SHP77 (cell line): ENCODE data around the gene TDRD7.

ENCODE experiments used
- DNase-seq, 2 experiments: peaks; one replicate each; lab custom pipeline; 2025; lab: John Stamatoyannopoulos, UW

TDRD7 gene

DNA sequence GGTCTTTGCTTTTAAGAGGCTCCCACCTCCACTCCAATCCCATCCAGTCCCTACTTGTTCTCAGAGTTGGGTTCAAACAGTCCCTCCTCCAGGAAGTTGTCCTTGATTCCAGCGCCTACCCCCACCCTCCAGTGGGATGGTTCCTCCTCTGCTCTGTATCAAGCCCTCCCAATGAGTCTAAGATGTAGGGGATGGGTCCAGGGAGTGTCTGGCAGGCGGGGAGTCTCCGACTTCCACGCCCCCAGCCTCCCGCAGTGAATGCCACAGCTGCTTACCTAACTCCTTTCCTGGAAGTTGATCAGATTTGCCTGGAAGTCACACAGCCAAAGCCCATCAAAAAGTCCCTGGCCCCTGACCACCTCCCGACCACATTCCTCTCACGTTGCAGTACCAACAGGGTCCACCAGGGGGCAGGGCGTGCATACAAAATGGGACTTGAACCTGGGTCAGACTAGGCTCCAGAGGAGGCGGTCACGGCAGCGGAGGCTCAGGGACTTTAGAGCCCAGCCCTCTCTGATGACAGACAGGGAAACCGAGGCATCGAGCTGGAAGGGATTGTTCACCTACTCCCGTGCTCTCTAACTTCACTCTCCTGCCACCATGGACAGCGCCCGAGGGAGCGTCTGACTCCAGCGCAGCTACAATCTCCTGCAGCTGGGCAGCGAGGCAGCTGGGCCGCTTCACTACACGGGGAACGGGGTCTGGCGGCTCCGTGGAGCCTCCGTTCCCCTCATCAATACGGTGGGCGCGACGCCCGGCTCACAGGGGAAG is 25.0 kb upstream of the TDRD7 start:
- DNase-seq = peak; percentile 45 to 57

DNA sequence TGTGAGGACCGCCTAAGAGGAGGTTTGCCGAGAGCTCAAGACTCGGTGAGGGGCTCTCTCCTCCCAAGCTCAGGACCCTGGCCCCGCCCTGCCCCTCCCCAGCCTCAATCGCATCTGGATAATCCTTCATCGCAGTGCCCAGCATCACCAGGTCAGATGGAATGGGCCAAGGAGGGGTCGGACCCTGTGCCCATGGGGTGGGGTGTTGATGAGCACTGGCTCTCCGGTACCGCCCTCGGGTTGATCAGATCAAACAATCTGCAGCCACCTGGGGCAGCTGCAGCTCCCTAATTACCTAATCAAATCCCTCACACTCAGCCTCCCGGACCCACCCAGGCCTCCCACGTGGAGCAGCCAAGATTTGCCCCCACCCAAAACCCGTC is 24.4 kb upstream of the TDRD7 start:
- DNase-seq = no peak

DNA sequence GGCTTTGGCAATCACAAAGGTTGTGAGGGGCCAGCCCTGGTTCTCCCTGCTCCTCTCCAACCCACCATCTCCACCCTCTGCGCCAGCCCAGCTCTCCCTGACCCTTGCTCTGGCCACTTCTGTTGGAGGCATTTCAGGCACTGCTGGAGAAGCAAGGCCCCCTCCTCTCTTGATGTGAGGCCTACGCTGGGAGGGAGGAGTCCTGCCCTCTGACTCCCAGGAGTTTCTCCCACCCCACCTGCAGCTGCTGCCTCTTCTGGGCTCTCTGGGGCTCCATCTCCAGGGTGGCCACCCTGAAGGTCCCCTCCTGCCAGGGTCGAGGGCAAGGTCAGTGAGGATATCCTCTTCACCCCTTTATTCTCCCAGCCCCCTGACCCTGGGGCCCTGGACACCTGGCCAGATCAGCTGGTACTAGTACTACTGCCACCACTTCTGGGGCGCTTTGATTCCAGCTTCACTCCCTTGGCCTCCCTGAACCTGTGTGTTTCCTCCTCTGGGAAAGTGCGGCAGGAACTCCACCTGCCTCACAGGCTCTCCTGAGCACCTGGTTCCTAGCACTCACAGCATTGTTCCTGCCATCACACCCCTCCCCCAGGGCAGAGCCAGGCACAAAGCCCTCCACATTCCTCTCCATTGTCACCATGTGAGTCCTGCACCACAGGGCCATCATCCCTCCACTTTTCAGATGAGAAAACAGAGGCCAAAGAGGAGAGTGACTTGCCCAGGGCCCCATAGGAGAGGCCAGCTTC is 23.8 kb upstream of the TDRD7 start:
- peak in 1 of 2 experiments; percentile 7 for DNase-seq

DNA sequence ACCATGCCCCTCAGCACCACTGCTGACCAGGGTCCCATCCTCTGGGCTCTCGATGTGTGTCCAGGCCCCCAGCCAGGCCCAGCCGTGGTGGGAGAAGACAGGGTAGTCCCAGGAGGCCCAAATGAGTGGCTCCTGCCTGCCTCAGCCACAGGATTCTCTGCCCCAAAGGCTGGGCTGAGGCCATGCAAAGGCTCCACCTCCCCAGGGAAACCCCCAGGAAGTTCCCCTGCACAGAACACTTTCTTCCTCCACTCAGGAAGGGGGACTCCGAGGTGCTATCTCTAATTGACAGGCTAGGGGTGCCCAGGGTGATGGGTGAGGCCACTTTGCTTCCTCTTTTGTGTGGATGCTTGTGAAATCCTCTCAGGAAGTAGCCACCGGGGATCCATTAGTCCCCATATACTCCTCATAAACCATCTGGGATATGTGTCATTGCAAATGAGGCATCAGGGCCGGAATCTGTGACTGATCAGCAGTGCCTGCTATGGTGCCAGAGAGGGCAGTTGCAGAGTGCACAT is 23.1 kb upstream of the TDRD7 start:
- DNase-seq = no peak

DNA sequence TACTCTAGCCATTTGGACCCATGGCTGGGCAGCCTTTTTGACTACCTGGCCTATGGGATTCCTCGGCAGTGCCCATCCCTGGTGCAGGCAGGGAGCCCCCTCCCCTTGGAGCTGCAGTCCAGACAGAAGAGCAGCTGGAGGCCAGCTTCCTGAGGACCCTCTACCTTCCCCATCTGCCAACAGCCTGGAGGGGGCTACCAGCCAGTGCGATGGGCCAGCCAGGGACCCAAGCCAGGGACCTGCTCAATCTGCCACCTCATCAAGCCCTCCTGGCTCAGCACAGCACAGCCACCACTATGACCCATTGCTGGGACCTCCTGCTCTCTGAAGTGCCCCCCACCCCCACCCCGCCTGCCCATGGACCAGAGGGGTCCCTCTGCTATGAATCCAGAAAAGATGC is 22.6 kb upstream of the TDRD7 start:
- DNase-seq = no peak

DNA sequence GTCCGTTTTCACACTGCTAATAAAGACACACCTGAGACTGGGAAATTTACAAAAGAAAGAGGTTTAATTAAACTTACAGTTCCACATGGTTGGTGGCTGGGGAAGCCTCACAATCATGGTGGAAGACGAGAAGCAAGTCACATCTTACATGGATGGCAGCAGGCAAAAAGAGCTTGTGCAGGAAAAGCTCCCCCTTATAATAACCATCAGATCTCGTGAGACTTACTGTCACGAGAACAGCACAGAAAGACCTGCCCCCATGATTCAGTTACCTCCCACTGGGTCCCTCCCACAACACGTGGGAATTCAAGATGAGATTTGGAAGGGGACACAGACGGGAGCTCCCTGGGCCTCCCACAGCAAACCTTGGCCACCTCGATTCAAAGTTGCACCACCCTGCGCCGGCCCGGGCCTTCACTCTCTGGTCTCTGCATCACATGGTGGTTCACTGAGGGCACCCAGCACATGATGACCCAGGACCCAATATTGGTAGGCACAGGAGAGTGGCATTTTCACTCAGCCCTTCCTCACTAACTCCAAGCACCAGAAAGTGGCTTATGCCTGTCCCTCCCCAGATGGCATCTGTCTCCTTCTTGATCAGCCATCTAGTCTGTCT is 21.0 kb upstream of the TDRD7 start:
- DNase-seq = no peak

DNA sequence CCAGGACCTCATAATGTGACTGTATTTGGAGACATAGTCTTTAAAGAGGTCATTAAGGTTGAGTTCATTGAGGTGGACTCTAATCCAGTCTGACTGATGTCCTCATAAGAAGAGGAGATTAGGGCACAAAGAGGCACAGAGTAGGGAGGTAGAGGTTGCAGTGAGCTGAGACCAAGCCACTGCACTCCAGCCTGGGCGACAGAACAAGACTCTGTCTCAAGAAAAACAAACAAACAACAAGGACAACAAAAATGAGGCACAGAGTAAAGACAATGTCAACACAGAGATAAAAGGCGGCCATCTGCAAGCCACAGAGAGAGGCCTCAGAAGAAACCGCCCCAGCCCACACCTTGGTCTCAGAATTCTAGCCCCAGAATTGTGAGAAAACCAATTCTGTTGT is 17.0 kb upstream of the TDRD7 start:
- DNase-seq = no peak

DNA sequence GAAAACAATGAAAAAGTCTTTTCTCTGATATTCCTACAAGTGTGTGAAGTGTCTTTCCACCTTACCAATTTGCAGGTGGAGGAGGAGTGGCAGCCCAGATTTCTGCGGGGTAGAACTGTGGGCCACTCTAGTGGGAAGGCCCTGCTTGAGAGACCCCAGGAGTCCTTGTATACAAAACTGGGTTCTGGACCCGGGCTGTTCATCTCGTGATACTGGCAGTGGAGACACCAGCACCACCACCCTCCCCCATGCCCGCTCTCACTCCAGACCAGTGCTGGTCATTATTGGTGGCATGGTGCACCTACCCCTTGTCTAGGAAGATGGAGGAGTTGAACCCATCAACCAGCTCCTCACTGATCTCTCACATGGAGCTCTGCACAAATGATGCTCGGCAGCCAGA is 16.2 kb upstream of the TDRD7 start:
- no peak for DNase-seq

DNA sequence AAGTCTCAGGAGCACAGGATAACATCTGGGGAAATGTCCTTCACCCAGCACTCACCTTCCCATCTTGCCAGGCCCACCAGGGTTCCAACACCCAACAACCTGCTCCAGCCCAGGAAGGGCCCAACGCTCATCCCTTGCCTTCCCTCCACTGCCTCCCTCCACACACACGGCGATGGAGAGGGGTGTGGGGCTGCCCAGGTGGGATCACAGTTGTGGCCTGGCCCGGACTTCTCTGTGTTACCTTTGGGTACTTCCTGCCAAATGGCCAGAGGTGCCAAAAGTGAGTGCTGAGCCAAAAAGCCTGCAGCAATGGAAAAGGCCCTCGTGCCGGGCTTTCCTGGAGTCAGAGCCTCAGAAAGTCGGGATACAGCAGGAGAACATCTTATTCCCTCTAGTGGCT is 15.6 kb upstream of the TDRD7 start:
- DNase-seq = no peak

DNA sequence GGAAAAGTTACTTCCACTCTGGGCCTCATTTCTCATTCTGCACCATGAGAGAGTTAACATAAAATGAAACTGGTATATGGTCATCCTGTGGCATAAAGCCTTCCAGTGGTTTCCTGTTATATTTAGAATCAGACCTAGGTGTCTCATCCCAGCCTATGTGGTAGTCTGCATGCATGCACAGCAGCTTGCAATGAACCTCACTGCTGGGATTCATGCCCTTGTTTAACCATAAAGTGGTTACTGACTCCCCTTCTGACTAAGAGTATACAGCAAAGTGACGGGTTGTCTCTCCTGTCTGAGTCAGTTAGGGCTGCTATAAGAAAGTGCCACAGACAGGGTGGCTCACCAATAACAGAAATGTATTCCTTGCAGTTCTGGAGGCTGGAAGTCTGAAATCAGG is 14.7 kb upstream of the TDRD7 start:
- DNase-seq = no peak

DNA sequence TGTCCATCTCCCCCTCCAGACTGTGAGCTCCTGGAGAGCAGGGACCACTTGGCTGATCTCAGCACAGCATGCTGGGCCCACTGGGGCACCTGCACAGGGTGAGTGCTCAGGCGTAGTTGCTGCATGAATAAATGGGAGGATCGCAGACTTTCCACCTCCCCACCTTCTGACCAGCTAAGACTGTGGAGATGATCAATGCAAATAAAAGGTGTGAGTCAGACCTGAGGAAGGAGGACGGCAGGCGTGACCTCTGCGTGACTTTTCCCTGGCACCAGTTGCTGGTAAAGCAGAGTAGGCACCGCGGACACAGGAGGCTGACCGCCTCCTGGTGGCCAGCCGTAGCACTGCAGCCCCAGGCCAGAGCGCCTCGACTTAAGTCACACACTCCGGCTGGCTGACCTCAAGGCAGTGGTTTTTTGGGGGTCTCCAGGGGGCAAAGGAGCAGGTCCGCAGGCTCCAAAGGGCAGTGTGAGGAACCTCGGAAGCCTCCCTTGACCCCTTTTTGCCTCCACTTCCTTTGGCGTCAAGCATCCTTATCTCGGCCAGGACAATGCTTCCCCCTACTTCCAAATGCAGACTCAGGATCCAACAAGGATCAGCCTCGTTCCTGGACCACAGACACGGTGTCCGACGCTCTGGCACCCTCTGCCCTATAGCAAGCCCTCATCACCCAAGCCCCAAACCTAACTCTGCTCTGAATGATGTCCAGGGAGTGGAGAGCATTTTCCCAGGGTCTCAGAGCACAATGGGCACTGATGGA is 12.7 kb upstream of the TDRD7 start:
- no peak for DNase-seq

DNA sequence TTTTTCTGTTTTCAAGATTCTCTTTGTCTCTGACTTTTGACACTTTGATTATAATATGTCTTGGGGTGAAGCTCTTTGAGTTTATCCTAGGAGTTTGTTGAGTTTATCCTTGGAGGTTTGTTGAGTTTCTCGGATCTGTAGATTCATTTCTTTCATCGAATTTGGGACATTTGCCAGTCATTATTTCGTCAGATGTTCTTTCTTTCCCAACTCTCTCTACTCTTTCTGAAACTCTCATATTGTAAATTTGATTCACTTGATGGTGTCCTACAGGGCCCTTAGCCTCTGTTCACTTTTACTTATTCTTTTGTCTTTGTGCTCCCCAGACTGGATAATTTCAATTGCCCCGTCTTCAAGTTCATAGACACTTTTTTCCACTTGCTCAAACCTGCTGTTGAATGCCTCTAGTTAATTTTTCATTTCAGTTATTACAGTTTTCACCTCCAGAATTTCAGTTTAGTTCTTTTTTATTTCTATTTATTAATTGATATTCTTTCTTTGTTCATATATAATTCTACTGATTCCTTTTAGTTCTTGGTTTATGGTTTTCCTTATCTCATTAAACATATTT is 8.1 kb upstream of the TDRD7 start:
- DNase-seq = no peak

DNA sequence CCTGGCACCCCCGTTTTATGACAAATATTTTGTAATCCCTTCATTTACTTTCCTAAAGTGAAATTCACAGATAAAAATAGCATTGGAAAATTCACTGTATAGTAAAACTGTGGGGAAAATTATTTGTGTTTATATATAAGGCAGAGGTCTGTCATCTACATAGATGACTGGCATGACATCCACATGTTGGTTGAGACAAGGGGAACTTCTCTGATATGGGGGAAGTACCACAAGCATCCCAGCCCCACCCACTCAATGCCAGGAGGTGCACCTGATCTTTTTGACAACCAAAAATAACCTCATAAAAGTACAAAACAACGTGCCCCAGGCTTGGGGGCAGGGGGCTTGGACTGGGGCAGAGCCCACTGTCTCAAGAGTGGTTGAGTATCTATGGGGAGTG is 6.3 kb upstream of the TDRD7 start:
- no peak for DNase-seq

DNA sequence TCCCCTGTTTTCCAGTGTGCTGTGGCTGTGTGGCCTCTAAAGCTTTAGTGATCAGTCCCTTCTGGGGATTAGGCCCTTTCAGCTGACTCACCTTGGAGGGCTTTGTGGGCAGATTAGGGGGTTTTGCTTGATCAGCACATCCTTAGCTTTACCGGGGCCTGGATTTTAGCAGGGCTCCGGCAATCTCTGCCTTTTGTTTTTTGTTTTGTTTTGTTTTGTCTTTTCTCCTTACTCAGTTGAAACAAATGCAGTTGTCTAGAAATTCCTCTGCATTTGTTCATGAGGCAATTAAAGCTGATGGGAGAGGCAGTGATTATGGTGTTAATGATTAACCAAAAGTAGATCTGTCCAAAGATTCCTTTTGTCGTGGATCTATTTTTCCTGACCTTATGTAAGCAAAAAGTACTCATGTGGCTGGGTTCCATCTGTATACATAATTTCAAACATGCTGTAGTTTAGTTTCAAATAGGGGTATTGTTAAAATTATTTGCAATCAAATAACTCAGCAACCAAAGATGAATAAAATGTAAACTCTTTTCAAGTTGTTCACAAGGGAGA is 5.2 kb upstream of the TDRD7 start:
- DNase-seq = no peak

DNA sequence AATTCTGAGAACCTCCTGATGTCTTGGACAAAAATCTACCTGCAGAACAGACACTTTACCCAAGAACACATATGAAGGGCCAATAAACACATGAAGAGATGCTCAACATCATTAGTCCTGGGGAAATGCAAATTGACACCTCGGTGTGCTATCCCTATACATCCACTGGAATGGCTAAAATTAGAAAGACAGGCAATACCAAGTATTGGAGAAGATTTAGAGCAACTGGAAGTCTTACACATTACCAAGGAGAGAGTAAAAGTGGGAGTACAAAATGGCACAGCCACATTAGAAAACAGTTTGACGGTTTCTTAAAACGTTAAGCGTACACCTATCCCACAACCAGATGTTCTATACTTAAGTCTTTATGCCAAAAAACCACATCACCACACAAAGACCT is 3.3 kb upstream of the TDRD7 start:
- DNase-seq = no peak

DNA sequence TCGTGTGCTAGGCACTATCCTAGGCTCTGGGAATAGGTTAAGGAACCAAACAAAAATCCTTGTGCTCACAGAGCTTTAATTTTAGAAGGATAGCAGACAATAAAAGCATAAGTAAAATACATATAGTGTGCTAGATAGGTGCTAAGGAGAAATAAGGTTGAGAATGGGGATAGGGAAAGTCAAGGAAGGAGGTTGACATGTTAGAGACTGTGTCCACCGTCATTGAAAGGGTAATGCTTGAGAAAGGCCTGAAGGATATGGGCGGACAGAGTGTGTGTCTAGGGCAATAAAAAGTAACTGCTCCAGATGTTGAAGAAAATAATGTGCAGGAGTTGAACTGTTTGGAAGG is 482 bp upstream of the TDRD7 start:
- no peak for DNase-seq

DNA sequence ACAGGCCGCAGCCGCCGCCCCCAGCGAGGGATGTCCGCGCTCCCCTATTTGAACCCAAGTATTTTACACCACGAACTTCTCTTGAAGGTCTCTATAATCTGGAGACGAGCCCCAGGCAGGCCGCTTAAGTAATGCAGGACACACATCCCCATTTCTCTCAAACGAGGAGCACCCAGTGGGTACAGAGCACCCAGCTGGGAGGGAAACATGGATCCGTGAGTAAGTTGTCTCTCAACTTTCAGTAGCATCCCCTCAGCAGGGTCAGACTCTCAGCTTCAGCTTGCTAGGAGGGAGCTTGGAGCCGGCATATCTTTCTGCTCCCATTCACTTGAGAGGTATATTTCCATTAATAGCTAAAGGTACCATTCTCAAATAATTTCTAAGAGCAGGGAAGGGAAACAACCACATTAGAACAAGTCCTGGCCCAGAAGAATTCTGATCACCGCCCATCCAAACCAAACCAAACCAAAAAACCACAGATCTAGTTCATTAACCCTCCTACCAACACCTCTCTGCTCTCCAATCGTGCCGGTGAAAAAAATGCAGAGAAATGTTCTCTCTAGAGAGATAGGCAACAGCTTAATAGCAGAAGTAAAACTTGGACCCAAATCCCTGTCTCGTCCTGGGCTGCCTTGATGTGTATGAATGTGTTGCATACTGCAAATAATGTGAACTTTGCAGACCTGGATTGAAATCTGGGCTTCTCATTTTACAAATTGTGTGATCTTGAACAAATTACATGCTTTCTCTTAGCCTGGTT is 910 bp downstream of the TDRD7 start:
- no peak for DNase-seq

DNA sequence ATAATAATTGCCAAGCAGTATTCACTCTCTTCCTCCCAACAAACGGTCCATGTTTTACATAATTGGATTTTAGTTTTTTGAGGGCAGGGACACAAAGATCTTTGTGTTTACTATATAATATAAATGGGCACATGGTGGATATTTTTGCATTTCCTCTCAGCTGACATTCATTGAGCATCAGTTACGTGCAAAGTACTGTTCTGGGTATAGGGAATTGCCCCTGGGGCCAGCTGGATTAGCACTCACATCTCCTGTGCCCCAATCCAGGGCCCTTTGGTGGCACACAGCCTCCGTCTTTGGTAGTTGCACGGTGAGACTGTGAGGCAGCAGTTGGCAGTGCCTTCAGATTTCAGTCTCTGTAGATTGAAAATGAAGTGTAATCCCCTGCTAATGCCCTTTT is 1.6 kb downstream of the TDRD7 start:
- DNase-seq = no peak

DNA sequence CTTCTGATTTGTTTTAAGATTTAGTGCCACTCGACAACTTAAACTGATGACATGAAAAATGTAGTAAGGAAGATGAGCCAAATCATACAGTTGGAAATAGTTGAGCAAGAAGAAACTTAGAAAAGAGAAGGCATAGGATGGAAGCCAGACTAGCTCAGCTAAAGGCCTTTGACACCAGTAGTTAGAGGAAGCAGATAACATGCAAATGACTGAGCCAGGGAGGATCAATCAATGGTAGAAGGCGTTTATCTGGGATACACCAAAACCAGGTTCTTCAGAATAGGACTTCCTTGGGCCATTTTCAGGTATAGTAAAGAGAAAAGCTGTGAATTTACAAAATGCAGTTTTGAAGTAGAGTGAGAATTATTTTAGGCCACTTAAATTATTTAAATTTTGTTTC is 3.2 kb downstream of the TDRD7 start:
- DNase-seq = no peak

DNA sequence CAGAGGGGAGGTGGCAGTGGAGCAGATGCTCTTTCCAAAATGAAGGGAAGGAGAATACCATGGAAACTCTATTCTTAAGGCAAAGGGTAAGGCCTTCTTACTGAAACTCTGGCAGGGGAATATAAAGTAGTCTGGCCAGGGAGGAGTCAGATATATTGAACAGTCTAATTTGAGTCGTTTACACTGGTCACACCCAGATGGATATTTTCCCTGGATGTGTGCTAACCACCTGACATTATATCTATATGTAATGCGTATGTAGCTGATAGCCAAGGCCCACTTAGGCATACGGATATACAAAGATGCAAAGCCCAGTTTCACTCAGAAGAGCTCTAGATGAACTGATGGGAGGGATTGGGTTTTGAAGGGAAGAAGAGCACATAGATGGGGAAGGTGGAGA is 7.0 kb downstream of the TDRD7 start:
- DNase-seq = no peak

DNA sequence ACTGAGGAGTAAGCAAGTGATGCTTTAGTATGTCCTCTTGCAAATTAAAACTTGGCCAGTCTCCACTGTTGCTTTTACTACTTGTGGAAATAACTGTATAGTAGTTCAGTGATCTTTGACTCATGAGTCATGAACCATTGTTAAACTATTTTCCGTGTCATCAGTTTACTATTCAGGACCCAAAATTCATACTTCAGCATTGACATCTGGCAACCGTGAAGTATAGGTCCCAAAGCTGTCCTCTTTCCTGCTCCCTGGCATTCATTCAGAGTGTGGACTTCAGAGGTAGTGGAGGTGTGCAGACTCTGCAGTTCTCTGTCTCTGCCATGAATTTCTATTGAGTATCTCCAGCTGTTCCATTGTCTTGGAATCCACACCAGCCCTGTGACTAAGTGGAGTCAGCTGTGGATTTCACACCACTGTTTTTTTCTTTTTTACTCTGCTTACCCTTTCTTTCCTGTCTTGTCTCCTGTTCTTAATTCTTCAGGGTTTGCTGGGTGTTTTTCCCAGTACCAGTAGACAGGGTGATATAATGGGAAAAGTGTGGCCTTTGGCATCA is 7.5 kb downstream of the TDRD7 start:
- no peak for DNase-seq
